NCI-H2029 (cell line): ENCODE data around the gene AQP10.
"Not testable (repeated sequence)": the region's sequence is repeated elsewhere in the genome, so short reads cannot be mapped to it uniquely, and the experiment has no call there.

ENCODE experiments used
- DNase-seq: peaks from one replicate; lab custom pipeline; 2025; lab: John Stamatoyannopoulos, UW

AQP10 gene

DNA sequence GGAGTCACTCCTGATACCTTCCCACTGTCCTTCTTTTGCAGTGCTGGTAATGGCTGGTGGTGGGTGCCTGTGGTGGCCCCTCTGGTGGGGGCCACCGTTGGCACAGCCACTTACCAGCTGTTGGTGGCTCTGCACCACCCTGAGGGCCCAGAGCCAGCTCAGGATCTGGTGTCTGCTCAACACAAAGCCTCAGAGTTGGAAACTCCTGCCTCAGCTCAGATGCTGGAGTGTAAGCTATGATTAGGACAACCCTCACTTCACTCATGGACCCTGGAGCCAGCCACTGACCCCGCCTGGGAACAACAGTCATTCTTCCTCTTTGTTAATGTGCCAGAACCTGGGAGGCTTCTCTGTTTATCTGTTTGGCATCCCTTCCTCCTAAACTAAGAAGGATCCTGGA is 3.3 kb downstream of the AQP10 start:
- no peak for DNase-seq

DNA sequence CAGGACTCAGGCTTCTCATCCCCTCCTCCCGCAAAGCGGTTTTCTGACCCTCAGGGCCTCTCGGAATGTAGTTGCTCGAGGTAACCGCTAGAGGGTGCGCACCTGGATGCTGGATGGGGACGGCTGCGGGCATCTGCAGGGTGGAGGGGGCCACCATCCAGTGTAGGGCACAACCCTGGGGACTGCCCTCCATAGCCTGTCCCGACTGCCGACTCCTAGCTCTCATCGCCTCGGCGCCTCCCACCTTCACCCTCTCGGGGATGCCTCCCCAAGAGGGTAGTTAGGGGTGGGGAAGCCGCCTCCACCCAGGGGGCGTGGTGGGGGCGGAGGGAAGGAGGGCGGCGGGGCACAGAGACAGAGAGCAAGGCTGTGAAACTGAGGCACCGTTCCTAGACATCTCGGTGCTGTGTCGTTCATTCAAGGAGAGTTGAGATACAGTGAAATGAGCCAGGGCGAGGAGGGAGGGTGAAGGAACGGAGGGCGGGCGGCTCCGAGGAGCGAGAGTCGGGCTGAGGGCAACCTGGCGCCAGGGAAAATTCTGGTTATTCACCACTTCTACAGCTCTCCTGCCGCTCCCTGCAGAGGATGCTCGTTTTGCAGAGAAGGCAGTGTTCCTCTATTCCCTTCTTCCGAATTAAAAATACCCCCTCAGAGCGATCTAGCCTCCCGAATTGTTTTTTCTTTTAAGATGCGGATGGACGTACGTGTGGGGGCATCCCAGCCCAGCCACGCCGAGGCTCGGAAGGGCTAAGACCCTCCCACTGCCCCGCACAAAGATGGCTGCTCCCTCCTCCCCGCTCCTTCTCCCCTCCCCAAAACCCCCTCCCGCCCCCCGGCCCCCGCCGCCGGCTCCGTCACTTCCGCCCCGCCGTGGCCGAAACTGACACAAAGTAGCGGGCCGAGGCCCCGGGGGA is 4.0 kb downstream of the AQP10 start, which contains the start of gene ATP8B2:
ATP8B2 (plus strand) TSS at position 857 of the 914 bp plus-strand sequence. CDS start 2,617 bp downstream, outside the sequence.
- peak; percentile 57 for DNase-seq

DNA sequence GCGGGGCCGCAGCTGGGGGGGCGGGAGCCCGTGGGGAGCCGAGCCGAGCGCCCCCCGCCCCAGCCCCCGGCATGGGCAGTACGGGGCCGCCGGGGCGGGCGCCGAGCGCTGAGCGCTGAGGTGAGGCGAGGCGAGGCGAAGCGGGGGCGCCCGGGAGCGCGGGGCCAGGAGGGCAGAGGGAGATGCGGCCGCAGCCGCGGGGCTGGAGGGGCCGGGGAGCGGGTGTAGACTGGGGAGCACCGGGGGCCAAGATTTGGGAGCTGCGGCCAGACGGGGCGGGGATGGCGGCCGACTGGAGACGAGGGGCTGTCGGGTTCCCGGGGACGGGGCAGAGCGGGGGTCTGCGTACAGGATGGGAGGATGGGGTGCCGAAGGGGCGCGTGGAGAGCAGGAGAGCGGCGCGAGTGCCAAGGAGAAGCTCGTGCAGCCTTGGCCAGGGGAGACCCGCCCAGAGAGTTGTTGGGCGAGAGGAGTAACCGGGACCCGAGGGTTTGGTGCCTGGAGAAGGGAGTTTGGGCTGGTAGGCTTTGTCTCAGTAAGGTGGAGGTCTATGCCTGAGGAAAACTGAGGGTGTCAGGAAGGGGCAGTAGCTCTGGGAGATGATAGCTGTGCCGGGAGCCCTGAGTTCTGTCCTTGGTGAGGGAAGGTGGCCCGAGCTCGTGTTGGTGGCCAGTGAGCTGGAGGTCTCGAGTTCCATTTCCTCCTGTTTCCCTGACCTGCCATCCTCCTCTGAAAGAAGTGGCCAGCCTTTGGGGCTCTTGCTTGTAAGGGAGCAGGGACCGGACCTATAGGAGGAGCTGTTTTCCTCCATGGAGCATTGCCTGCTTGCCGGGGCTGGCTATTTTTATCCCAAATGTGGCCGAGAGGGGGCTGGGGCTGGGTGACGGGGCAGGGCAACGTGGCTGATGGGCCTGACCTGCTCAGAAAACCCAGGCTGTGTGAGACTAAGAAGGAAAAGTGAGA is 5.0 kb downstream of the AQP10 start:
- no peak for DNase-seq

DNA sequence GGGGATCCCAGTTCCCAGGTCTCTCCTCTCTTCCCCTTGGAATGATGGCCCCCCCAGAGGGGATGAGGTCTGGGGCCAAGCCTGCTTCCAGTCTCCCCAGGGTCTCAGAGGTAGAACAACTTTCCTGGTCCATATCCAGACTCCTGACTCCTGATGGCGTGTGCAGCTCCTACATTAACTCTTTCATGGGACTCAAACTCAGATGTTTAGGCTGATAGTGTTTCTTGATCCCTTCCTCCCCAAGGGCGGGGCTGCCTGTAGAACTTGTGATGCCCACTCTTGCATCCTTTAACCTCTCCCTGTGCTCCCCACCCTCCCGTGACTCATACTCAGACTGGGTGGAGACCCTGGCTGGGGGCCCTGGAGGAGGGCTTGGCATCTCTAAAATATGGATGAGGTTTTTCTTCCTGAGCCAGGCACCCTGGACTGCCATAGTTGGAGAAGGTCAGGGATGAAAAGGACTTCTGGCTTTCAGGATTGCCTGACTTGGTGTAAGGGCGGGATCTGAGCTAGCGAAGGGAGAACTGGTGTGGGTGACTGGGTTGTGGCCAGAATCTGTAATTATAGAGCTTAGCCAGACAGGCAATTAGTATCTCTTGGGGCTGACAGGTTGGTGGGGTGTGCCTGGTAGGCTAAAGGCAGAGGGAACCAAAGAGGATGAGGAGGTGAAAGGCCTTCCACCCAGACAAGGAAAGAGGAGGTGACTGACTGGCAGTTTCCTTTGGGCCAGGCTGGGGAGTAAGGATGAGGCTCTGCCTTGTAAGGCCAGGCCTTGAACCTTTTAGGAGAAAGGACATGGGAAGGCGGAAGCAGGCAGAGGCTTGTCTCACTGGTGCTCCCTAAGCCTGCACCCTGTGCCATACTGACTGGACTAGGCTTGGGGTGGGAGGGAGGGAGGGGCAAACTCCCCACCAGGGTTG is 5.9 kb downstream of the AQP10 start:
- DNase-seq = no peak

DNA sequence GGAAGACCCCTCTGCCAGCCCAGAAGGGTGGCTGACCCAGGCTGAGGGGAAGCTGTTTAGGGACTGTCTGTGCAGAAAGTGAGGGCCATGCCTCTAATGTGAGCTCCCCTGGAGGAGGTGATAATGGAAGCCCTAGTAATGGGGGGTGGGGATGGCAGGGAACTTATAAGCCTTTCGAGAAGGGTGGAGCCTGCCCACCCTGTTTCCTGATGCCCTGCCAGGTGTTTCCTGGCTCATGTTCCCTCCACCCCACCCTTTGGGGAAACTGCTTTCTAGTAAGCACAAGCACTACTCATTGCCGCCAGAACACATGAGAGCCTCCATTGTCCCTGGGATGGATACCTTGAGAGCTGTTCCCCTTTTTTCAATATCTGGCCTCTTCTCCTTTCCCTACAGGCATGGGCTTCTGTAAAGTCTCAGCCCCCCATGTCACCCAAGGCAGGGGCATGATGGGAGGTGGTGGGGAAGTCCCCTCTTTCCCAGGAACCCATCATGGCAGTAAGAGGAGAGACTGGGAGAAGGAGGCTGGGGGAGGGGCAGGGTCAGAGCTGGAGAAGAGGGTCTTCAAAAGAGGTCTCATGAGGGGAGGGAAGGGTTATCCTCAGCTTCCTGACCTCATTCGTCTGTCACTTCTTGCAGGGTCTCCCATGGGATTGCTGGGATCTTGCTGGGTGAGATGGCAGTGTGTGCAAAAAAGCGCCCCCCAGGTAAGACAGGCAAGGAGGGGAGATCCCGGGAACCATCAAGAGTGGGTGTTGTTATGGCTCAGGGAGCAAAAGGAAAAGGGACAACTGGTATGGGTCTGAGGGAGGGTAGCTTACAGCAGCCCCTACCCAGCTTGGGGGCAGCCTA is 6.8 kb downstream of the AQP10 start:
- DNase-seq = peak; percentile 8

DNA sequence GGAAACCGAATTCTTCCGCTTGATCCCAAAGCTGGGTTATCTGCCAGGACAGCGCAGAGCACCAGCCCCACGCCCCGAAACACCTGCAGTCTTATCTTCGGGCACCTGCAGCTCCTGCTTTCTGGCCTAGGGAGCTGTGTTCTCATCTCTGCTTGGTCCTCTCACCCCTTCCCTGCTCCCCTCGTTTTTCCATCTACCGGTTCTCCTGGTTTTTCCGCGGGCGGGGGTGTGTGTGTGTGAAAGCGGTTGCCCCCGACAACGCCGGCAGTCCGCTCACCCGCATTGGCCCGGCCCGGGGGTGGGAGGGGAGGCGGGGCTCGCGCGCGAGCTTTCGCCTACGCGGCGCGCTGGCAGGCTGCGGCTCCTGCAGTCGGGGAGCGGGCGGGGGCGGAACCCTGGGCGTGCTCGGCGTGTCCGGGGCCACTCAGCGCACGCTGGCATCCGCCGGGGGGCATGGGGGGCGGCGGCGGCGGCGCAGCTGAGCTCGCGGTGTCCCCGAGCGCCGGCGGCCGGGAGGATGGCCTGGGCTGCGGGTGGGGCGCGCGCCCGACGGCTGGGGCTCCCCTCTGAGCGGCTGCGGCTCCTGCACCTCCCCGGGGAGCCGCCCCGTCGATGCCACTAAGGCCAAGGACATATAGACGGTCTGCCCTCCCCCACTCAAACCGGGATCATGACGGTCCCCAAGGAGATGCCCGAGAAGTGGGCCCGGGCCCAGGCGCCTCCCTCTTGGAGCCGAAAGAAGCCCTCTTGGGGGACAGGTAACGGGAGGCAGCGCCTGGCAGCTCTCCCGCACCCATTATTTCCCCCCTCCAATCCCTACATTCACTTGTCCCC is 7.6 kb downstream of the AQP10 start:
- no peak for DNase-seq

DNA sequence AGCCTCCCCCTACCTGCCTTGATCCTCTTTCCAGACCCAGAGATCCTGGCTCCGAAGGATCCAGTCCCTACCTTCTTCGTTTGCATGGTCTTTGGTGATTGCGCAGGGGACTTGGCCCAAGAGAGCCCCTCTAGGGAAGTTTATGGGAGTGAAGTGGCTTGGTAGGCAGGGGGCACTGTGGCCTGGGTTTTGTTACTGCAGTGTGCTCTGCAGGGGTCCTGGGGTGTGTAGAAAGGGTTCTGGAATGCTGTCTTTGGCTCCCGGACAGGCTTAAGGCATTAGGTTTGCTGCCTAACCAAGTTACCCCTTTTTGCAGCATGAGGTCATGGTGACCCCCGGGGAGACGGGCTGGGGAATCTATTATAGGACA is 8.2 kb downstream of the AQP10 start:
- no peak for DNase-seq

DNA sequence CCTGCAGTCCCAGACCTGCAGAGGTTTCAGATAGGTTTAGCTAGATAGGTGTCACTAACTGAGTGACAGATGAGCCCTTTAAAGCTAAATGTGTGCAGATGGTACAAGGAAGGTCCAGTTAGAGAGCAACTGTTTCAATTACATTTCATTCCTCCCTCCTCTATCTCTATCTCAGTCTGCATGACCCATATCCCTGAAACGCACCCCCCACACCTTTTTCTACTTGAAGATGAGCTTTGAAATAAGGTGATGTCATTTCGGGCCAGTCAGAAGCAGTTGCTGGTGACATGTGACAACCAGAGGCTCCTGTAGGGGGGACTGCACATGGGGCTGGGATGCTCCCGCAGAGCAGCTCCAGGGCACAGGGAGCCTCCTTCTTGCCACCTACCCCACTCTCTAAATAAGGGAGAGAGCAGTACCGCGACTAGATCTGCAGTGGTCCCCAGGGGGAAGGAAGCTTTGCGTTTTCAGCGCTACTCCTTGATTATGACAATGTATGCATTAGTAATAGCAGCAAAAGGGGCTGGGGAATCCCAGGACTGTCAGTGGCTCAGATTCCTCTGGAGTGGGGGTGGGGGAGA is 8.7 kb downstream of the AQP10 start:
- no peak for DNase-seq

DNA sequence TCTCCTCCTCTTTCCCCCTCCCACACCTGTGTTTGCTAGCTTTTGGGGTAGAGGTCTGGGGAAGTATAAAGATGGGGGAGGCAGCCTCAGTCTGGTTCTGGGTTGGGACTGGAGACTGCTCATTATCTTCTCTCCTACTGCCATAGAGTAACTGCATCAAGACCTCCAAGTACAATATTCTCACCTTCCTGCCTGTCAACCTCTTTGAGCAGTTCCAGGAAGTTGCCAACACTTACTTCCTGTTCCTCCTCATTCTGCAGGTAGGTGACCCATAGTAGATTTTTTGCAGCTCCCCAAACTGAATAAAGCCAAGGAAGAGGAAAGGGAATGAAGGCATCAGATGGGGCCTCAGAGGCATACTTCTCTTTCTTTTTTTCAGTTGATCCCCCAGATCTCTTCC is 9.8 kb downstream of the AQP10 start:
- DNase-seq = no peak

DNA sequence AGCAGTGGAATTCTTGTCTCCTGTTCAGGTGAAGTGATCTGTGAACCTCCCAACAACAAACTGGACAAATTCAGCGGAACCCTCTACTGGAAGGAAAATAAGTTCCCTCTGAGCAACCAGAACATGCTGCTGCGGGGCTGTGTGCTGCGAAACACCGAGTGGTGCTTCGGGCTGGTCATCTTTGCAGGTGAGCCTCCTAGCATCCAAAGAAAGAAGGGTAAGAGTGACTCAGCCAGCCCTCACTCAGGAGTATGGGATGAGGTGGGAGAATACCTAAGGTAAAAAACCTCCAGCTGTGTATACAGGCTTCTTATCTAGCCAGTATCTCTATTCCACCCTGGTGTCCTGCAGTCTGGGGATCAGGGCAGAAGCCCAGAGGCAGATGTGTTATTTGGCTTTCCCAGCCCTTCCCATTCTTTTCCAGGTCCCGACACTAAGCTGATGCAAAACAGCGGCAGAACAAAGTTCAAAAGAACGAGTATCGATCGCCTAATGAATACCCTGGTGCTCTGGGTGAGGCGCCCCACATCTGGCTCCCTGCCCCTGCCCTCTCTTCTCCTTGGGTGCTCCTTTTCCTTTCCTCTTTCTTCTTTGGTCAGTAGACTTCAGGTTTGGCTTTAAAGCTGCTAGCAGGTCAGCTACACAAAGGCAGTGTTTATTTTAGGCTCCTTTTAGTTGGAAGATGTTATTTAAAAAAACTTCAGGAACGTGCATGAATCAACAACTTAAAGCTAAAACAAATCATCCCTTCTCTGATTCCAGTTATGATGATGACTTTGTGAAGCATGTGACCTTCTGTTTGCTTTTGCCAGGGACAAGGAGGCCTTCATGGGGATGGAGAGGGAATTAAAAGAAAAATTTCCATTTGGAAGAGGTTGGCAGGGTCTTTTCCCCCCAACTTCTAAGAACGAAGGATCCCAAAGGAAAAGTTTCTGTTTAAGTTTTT is 13.5 kb downstream of the AQP10 start:
- DNase-seq = no peak

DNA sequence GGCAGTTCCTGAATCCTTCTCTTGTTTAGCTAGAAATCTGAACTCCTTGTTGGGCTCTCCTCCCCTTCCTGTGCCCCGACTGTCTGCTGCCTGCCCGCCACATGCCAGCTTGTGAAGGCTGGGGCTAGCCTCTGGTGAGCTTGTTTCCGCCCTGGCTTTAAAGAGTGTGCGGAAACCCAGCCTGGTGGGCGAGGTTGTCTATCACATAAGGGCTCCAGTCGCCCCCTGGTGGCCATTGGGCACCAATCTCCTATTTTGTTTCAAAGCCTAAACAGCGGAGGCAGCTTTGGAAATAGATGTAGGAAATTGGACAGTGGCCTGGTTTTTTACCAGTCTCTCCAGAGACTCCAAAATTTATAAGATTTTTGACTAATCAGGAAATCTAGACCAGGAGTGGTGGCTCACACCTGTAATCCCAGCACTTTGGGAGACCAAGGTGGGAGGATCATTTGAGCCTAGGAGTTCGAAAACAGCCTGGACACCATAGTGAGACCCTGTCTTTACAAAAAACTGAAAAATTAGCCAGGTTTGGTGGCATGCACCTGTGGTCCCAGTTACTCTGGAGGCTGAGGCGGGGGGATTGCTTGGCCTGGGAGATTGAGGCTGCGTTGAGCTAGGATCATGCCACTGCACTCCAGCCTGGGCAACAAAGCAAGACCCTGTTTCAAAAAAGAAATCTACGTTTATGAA is 14.3 kb downstream of the AQP10 start:
- DNase-seq = peak; percentile 79

DNA sequence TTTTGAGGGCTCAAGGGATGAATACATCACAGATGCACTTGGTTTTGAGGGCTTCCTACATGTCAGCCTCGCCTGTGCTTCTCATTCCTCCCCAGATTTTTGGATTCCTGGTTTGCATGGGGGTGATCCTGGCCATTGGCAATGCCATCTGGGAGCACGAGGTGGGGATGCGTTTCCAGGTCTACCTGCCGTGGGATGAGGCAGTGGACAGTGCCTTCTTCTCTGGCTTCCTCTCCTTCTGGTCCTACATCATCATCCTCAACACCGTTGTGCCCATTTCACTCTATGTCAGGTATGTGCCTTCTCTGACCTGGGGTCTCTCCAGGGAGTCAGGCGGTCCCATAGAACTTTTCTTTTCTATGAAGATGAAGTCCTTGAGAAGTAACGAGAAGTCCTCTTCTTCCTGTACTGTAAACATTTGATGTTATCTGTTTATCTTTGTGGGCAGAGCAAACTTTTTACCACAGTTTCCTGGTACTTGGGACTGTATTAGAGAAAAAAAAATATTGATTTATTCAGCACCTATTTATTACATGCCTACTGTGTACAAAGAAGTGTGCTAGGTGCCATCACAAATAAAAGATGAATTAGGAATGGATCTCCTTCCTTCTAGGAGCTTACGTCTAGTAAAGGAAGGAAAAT is 16.5 kb downstream of the AQP10 start:
- DNase-seq = no peak

DNA sequence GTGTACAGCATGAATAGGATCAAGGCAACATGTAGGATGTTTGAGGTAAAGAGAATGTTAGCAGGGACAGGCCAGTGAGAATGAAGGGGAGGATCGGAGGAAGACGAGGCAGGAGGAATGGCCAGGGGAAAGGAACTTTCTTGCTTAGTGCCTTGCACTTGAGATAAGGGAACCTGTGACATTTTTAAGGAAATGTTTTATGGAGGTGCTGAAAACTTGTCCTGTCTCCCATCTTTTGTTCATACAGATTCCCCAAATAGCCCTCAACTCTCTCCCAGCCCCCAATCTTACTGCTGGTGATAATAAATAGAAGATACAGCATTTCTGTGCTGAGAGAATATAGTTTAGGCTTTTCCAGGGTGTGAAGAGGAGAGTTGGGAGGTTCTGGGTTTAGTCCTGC is 18.0 kb downstream of the AQP10 start:
- no peak for DNase-seq

DNA sequence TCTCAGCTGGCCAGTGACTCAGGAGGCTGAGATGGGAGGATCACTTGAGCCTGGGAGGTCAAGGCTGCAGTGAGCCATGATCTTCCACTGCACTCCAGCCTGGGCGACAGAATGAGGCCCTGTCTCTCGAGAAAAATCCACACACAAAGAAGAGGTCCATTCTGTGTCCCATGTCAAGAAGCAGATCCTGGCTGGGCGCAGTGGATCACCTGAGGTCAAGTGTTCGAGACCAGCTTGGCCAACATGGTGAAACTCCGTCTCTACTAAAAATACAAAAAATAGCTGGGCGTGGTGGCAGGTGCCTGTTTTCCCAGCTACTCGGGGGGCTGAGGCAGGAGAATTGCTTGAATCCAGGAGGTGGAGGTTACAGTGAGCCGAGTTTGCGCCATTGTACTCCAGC is 20.5 kb downstream of the AQP10 start:
- not testable (repeated sequence) for DNase-seq

DNA sequence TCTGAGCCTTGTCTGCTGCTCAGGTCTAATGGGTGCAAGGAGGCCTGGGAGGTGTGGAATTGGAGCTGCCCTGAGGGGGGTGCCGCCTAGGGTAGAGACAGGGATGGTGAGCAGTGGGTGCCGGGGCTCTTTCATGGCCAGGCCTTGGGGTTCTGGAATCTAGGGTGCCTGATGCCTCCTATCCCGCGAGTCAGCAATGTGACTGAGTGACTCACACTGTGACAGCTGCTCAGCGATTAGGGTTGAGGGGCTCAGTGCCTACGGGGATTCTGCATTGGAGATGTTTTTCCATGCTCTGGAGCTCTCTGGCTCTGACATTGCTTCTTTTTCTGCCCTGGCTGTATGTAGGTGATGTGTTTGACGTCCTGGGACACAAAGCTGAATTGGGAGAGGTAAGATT is 21.2 kb downstream of the AQP10 start:
- no peak for DNase-seq

DNA sequence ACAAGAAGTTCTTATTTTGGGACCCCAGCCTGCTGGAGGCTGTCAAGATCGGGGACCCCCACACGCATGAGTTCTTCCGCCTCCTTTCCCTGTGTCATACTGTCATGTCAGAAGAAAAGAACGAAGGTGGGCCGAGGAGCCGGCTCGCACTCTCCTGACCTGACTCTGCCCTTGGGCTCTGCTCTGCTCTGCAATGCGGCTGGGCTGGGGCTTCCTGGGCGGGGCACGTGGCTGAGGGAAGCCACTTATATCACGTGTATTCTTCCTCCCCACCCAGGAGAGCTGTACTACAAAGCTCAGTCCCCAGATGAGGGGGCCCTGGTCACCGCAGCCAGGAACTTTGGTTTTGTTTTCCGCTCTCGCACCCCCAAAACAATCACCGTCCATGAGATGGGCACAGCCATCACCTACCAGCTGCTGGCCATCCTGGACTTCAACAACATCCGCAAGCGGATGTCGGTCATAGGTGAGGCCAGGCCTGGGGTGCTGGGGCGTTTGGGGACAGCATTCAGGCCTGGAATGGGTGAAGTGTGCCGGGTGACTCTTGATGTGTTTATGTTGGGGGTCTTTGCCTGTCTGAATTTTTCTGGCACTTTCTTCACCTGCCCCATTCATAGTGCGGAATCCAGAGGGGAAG is 22.1 kb downstream of the AQP10 start:
- DNase-seq = no peak
